ENCODE data around the gene CDK13. TPM values are rescaled to one million over a fixed set of nuclear protein-coding genes. Genes with fewer than 3 reads are reported as not detected.

Gene CDK13
- total and polyA plus RNA-seq, 11 donors: 12.4 to 32.2 (median 24.1) TPM

DNA sequence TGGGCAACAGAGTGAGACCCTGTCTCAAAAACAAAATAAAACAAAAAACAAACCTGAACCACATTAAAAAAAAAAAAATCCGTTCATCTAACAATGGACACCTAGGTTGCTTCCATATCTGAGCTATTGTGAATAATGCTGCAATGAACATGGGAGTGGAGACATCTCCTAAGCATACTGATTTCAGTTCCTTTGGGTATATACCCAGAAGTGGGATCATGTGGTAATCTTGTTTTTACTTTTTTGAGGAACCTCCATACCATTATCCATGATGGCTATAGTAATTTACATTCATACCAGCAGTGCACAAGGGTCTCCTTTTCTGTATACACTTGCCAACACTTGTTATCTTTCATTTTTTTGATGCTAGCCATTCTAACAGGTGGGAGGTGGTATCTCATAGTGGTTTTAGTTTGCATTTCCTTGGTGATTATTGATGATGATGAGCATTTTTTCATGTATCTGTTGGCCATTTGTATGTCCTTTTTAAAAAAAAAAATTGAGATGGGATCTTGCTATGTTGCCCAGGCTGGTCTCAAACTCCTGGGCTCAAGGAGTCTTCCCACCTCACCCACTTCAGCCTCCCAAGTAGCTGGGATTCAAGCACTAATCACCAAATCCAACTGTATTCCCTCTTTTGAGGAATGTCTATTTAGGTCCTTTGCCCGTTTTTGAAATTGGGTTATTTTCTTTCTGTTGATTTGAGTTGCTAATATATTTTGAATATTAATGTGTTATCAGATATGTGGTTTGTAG, 17.5 kb downstream of the CDK13 start:
- Histone ChIP-seq H3K27me3 (no peaks in the 10 kb centered on the region), H3K36me3 (no peaks in the 10 kb centered on the region), H3K27ac (no peak overlapping the region), H3K4me3 (no peak overlapping the region), H3K9me3 (peaks cover 0 to 4% (median 0%) of the 10 kb centered on the region in 12 donors), H3K4me1 (peaks cover 0 to 34% (median 8%) of the 10 kb centered on the region in 12 donors)
- DNase-seq (no peak), ATAC-seq (no peak)
- 79 to 92% (median 87%) methylated on average over 2 of the region's 2 CpGs for WGBS, 4 donors
- intact Hi-C loops (cut with DNase I): no loop called here
- TF ChIP-seq, protein P1, sequence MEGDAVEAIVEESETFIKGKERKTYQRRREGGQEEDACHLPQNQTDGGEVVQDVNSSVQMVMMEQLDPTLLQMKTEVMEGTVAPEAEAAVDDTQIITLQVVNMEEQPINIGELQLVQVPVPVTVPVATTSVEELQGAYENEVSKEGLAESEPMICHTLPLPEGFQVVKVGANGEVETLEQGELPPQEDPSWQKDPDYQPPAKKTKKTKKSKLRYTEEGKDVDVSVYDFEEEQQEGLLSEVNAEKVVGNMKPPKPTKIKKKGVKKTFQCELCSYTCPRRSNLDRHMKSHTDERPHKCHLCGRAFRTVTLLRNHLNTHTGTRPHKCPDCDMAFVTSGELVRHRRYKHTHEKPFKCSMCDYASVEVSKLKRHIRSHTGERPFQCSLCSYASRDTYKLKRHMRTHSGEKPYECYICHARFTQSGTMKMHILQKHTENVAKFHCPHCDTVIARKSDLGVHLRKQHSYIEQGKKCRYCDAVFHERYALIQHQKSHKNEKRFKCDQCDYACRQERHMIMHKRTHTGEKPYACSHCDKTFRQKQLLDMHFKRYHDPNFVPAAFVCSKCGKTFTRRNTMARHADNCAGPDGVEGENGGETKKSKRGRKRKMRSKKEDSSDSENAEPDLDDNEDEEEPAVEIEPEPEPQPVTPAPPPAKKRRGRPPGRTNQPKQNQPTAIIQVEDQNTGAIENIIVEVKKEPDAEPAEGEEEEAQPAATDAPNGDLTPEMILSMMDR (IDR thresholded peaks at IDR 0.05): no peak
- no peak for TF ChIP-seq POLR2A (IDR thresholded peaks at IDR 0.05)

DNA sequence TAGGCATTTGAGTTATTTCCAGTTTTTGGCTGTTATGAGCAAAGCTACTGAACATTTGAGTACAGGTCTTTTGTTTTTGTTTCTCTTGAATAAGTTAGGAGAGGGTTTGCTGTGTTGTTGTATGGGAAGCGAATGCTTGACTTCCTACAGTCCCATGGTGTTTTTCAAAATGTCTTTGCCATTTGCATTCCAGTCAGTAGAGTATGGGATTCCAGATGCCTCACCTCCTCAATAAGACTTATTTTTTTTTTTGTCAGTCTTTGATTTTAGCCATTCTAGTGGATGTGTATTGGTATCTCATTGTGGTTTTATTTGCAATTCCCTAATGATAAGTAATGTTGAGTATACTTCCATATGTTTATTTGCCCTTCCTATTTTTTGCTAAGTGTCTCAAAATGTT, 19.4 kb downstream of the CDK13 start:
- no peak for TF ChIP-seq POLR2A (IDR thresholded peaks at IDR 0.05)
- TF ChIP-seq, protein P1 (IDR thresholded peaks at IDR 0.05): no peak
- Histone ChIP-seq H3K27ac (no peak overlapping the region), H3K4me1 (peaks cover 0 to 45% (median 10%) of the 10 kb centered on the region in 12 donors), H3K4me3 (no peak overlapping the region), H3K9me3 (no peaks in the 10 kb centered on the region), H3K27me3 (no peaks in the 10 kb centered on the region), H3K36me3 (no peaks in the 10 kb centered on the region)
- ATAC-seq (no peak), DNase-seq (no peak)
- intact Hi-C loops (cut with DNase I): no loop called here
- 78 to 88% (median 84%) methylated on average over 1 of the region's 1 CpG for WGBS, 4 donors

DNA sequence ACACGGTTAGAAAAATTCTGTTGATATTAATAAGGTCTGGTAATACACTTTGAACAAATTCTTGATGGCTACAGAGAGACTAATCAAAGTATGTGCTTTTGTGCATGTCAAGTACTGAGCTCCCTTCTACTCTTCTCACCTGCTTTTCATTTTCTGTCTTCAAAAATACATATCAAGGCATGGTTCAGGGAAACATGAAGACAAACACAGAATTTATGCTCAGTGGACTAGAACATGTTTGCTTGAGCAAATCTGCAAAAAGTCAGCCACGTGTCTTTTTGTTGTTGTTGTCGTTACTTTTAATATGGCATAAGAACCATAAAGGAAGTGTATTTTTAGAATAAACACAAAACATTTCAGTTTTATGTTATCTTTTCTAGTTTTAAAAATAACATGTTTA, 21.9 kb downstream of the CDK13 start:
- intact Hi-C loops (cut with DNase I): no loop called here
- Histone ChIP-seq H3K4me1 (peaks cover 0 to 60% (median 22%) of the 10 kb centered on the region in 12 donors), H3K4me3 (no peak overlapping the region), H3K36me3 (no peaks in the 10 kb centered on the region), H3K27ac (no peak overlapping the region), H3K27me3 (no peaks in the 10 kb centered on the region), H3K9me3 (no peaks in the 10 kb centered on the region)
- 47 to 66% (median 51%) methylated on average over 3 of the region's 3 CpGs for WGBS, 4 donors
- no peak for TF ChIP-seq POLR2A (IDR thresholded peaks at IDR 0.05)
- TF ChIP-seq, protein P1 (IDR thresholded peaks at IDR 0.05): no peak
- DNase-seq (no peak), ATAC-seq (no peak)

DNA sequence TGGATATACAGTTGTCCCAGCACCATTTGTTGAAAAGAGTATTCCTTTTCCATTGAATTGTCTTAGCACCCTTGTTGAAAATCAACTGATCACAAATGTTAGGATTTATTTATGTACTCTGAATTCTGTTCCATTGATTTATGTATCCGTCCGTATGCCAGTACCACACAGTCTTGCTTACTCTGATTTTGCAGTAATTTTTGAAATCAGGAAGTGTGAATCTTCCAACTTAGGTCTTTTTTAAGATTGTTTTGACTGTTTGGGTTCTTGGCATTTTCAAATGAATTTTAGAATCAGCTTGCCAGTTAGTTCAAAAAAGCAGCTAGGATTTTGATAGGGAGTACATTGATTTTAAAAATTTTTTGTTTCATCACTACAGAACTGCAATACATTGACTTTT, 23.7 kb downstream of the CDK13 start:
- H3K36me3 ChIP-seq: no peaks in the 10 kb centered on the region
- no peak for DNase-seq
- 90 to 95% (median 91%) methylated on average over 2 of the region's 2 CpGs for WGBS, 4 donors
- H3K9me3 ChIP-seq: no peaks in the 10 kb centered on the region
- intact Hi-C loops (cut with DNase I): no loop called here
- TF ChIP-seq, protein P1 (IDR thresholded peaks at IDR 0.05): no peak
- TF ChIP-seq POLR2A (IDR thresholded peaks at IDR 0.05): no peak
- no peaks in the 10 kb centered on the region for H3K27me3 ChIP-seq
- no peak overlapping the region for H3K4me3 ChIP-seq
- no peak overlapping the region for H3K27ac ChIP-seq
- ATAC-seq: no peak
- H3K4me1 ChIP-seq: peaks cover 0 to 65% (median 35%) of the 10 kb centered on the region in 12 donors
